ENCODE results near the gene PLEKHG1. TPM values are rescaled to one million over a fixed set of nuclear protein-coding genes. Genes with fewer than 3 reads are reported as not detected.

The PLEKHG1 gene
- total RNA-seq: 1 to 10 TPM; 4.6 to 5.1 TPM

DNA sequence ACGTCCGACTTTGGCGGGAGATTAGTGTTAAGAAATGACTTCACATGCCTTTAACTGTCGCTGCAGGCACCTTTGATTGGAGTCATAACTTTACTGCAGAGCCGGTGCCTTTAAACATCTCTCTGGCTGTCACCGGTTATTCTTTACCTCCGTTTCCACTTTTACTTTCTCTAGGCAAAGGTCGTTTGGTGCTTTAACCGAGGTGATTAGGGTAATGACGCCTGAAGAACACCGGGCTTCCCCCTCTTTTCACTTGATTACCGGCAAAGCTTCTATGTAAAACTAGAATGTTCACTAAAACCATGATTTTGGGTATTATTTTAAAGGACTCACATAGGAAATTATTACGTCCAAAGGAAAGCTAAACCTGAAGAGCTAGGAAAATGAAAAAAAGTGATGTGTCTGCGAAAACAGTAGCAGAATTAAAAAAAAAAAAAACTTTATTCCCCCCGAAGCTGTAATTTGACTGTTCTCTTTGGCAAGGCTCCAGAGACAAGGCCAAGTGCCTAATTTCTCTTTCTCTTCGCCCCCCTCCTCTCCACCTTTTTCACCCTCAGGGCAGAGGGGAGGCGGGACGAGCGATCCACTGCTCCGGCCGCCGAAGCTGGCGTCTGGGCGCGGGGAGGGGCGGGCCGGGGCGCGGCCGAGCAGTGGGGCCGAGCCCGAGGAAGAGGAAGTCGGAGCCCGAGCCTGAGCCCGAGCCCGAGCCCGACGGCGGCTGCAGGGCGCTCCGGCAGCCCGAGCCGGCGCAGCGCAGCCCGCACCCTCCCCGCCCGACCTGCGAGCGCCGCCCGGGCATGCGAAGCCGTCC is at the start of gene PLEKHG1:
TSS of gene PLEKHG1 (plus strand) at position 687 of the 811 bp plus-strand sequence. CDS start 133,797 bp downstream, outside the sequence.
- peak within 1 kb of the TSS; percentile 81 for H3K4me3 Mint-ChIP-seq
- peaks cover 20% of the 10 kb centered on the region for H3K4me1 Mint-ChIP-seq
- H3K36me3 Mint-ChIP-seq: no peaks in the 10 kb centered on the region
- CTCF ChIA-PET: interaction anchor here (1.0 to 3.6 kb wide), 3 partner anchors 142 to 216 kb away, joined by 3 to 22 read pairs (median 12); no protein-coding TSS in a partner anchor
- H3K27ac Mint-ChIP-seq: peak within 1 kb of the TSS; percentile 77
- H3K9me3 Mint-ChIP-seq (ENCODE audit: low read depth): no peaks in the 10 kb centered on the region
- DNase-seq (peak; percentile 77), ATAC-seq (peak; percentile 91)
- H3K27me3 Mint-ChIP-seq: peaks cover 53% of the 10 kb centered on the region

DNA sequence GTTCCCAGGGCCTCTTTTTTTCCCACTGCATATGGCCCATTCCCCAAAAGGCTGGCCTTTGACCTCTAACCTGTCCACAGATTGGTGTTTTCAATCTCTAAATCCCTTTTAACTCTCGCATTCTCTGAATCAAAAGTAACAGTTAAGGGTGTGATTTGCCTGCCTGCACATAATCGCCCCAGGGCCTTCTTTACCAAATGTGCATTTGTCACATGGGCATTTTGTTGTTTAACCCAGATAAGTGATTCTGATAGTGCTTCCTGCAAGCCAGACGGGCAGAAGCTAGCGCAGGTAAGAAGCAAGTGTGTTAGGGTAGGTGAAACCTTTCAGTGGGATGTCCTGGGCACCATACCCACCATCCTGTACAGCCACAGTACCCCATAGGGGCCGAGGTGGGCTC is 49.4 kb upstream of the PLEKHG1 start:
- H3K9me3 Mint-ChIP-seq (ENCODE audit: low read depth): no peaks in the 10 kb centered on the region
- CTCF ChIA-PET: no interaction called here
- H3K36me3 Mint-ChIP-seq: no peaks in the 10 kb centered on the region
- no peaks in the 10 kb centered on the region for H3K4me1 Mint-ChIP-seq
- no peak overlapping the region for H3K27ac Mint-ChIP-seq
- DNase-seq: no peak
- ATAC-seq: no peak
- H3K27me3 Mint-ChIP-seq: peaks cover 32% of the 10 kb centered on the region
- H3K4me3 Mint-ChIP-seq: no peak overlapping the region

DNA sequence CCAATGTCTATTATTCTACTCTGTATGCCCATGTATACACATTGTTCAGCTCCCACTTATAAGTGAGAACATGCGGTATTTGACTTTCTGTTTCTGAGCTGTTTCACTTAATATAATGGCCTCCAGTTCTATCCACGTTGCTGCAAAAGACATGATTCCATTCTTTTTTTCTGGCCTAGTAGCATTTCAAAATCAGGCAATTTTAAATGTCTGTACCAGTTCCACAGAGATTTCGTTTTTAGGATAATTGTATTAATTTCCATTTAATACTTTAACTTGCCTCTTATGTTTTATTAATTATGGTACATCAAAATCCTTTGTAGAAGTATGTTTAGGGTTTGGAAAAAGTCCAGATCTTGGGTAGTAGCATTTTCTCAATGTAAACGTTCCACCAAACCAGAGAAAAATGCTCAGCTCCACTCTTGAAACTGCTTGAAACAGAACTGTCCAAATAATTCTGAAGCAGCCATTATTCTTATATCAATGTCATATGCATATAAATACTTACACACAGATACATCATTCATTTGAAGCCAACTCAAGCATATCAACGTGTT is 42.6 kb upstream of the PLEKHG1 start:
- no peaks in the 10 kb centered on the region for H3K36me3 Mint-ChIP-seq
- no peaks in the 10 kb centered on the region for H3K4me1 Mint-ChIP-seq
- no peaks in the 10 kb centered on the region for H3K9me3 Mint-ChIP-seq (ENCODE audit: low read depth)
- CTCF ChIA-PET: no interaction called here
- no peak for ATAC-seq
- no peak overlapping the region for H3K27ac Mint-ChIP-seq
- no peak for DNase-seq
- H3K27me3 Mint-ChIP-seq: peaks cover 43% of the 10 kb centered on the region
- no peak overlapping the region for H3K4me3 Mint-ChIP-seq

DNA sequence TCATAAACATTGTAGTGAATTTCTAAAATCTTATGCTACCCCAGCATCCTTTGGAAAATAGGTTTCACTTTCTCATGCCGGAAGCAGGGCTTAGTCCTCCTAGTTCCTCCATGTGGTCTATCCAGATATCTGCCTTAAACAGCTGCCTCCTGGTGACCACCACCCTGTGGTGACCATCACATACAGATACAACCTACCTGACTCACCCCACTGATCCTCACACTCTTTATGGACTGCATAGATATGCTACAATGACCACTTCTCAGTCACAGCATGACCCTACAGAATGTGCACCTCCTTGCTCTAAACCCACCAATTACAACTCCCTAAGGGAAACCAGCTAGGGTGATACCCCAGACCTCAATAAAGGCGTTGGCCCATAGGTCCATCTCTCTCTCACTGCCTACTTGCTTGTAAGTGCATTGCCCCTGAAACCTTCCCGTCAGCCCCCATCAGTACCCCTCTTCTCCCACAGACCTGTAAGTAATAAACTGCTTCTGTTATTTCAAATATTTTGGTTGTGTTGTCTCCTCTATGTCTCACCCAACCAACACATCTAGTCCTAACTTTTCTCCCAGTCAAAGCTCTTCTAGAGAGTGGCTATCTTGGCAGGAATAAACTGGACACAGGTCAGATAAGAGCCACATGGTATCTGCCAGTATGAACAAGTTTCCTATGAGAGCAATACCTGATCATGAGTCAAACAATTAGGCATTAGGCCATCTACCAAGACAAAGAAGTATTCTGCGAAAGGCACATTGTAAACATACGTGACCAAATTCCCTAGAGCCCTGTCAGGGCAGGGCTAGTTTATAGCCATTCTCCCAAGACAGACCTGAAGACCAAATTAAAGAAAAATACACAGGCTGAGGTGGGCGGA is 39.4 kb upstream of the PLEKHG1 start:
- CTCF ChIA-PET: no interaction called here
- DNase-seq: no peak
- ATAC-seq: no peak
- Mint-ChIP-seq H3K27me3 (peaks cover 42% of the 10 kb centered on the region), H3K27ac (no peak overlapping the region), H3K4me3 (no peak overlapping the region), H3K36me3 (no peaks in the 10 kb centered on the region), H3K9me3 (ENCODE audit: low read depth) (no peaks in the 10 kb centered on the region), H3K4me1 (no peaks in the 10 kb centered on the region)

DNA sequence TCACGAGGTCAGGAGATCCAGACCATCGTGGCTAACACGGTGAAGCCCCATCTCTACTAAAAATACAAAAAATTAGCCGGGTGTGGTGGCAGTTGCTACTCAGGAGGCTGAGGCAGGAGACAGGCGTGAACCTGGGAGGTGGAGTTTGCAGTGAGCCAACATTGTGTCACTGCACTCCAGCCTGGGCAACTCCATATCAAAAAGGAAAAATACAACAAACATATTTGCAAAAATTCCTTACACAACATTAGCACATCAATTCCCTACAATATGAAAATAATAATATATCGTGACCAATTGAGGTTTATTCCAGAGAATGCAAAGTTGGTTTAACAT is 38.8 kb upstream of the PLEKHG1 start:
- H3K27ac Mint-ChIP-seq: no peak overlapping the region
- CTCF ChIA-PET: no interaction called here

DNA sequence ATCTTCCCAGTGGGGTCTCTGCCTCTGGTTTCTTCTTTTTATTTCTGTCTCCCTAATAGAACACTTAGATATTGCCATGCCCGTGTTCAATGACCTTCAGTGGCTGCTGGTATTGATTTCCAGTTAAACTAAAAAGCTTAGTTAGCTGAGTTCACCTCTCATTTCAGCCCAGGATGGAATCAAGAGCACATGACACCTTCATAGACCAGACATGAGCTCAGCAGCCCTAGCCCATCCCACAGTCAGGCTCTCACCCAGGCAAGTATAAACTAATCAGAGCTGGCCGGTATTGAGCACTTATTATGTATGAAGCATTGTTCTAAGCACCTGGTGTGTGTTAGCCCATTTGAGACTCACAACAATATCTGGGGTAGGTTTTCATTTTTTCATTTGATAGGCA is 33.7 kb upstream of the PLEKHG1 start:
- no peaks in the 10 kb centered on the region for H3K9me3 Mint-ChIP-seq (ENCODE audit: low read depth)
- H3K4me3 Mint-ChIP-seq: no peak overlapping the region
- H3K27me3 Mint-ChIP-seq: peaks cover 39% of the 10 kb centered on the region
- no peak overlapping the region for H3K27ac Mint-ChIP-seq
- H3K36me3 Mint-ChIP-seq: no peaks in the 10 kb centered on the region
- DNase-seq: no peak
- no peaks in the 10 kb centered on the region for H3K4me1 Mint-ChIP-seq
- CTCF ChIA-PET: interaction anchor here (1.2 kb wide), 1 partner anchor 148 kb away, joined by 3 read pairs; no protein-coding TSS in a partner anchor
- ATAC-seq: no peak

More for the DNA sequence above, 38.8 kb upstream of the PLEKHG1 start:
- Mint-ChIP-seq H3K36me3 (no peaks in the 10 kb centered on the region), H3K4me3 (no peak overlapping the region), H3K4me1 (no peaks in the 10 kb centered on the region), H3K27me3 (peaks cover 42% of the 10 kb centered on the region), H3K9me3 (ENCODE audit: low read depth) (no peaks in the 10 kb centered on the region)
- ATAC-seq (no peak), DNase-seq (no peak)

DNA sequence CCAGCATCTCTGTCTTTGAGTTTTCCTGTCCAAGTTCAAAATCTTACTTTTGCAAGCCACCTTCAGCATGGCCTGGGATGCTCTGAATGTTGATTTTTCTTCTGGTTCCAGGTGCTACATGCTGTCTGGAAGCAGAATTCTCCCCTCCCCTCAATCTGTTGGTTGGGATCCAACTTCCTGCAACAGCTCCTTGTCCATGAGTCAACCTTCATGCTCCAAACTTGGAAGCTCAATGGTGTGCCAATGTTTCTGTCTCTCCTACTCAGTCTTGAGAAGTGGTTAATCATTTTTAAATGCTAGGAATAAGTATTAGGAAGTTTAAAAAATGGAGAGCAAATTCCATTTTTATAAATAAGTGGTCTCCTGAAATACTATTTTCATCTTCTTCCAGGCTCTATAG is 33.2 kb upstream of the PLEKHG1 start:
- no peak overlapping the region for H3K4me3 Mint-ChIP-seq
- no peaks in the 10 kb centered on the region for H3K36me3 Mint-ChIP-seq
- peaks cover 41% of the 10 kb centered on the region for H3K27me3 Mint-ChIP-seq
- no peak for DNase-seq
- no peak overlapping the region for H3K27ac Mint-ChIP-seq
- CTCF ChIA-PET: interaction anchor here (1.2 kb wide), 1 partner anchor 148 kb away, joined by 3 read pairs; no protein-coding TSS in a partner anchor
- no peak for ATAC-seq
- no peaks in the 10 kb centered on the region for H3K9me3 Mint-ChIP-seq (ENCODE audit: low read depth)
- no peaks in the 10 kb centered on the region for H3K4me1 Mint-ChIP-seq

DNA sequence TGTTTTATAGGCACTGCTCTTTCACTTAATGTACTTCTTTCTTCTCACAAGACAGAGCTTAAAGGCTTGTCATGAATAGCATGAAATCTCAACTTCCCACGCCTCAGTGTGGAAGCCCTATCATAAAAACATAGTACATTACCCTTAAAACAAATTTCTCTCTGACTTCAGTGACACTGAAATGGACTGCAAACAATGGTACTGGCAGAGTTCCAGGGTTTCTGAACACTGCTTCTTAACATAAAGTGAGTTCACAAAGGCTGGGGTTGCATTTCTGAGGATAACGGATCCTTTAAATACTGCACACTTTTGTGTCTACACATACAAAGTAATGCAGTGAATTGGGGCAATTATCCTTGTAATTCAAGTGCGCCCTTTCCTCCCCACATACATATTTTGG is 32.3 kb upstream of the PLEKHG1 start:
- ATAC-seq (no peak), DNase-seq (no peak)
- CTCF ChIA-PET: no interaction called here
- Mint-ChIP-seq H3K4me3 (no peak overlapping the region), H3K27ac (no peak overlapping the region), H3K4me1 (no peaks in the 10 kb centered on the region), H3K36me3 (no peaks in the 10 kb centered on the region), H3K9me3 (ENCODE audit: low read depth) (no peaks in the 10 kb centered on the region), H3K27me3 (peaks cover 40% of the 10 kb centered on the region)

DNA sequence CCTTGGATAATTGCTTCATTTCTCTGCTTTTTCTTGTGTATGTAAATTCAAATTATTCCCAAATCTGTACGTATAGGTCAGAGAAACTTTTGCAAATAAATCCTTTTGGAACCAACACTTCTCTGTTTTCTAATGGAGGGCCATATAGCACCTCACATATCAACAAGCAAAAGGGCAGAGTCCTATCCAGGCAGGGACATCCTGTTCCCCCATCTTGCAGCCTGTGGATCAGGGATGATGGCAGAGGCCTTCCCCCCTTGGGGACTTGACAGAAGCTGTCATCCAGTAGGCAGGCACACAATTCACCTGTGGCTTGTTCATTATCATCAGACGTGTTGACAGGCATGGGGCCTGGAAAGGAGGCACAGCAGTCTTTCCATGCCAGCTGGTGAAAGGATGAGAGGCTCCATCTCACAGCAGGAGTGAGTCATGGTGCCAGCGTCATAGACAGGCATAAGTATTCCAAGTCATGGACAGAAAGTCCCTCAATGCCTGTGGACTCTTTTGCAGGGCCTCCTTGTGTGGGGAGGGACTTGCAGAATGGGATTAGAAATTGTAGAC is 31.8 kb upstream of the PLEKHG1 start:
- CTCF ChIA-PET: no interaction called here
- Mint-ChIP-seq H3K27ac (no peak overlapping the region), H3K4me3 (no peak overlapping the region), H3K36me3 (peaks cover 1% of the 10 kb centered on the region), H3K4me1 (no peaks in the 10 kb centered on the region), H3K27me3 (peaks cover 44% of the 10 kb centered on the region), H3K9me3 (ENCODE audit: low read depth) (no peaks in the 10 kb centered on the region)
- ATAC-seq (no peak), DNase-seq (no peak)

DNA sequence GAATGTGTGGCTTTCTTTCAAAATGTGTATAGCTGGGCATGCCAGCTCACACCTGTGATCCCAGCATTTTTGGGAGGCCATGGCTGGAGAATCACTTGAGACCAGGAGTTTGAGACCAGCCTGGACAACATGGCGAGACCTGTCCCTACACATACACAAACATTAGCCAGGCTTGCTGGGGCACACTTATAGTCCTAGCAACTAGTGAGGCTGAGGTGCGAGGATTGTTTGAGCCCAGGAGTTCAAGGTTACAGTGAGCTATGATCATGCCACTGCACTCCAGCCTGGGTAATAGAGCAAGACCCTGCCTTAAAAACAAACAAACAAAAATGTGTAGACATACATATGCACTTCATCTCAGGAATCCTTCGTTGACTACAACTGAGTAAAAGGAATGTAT is 31.1 kb upstream of the PLEKHG1 start:
- Mint-ChIP-seq H3K4me3 (no peak overlapping the region), H3K27ac (no peak overlapping the region), H3K27me3 (peaks cover 51% of the 10 kb centered on the region), H3K9me3 (ENCODE audit: low read depth) (no peaks in the 10 kb centered on the region), H3K36me3 (peaks cover 1% of the 10 kb centered on the region), H3K4me1 (no peaks in the 10 kb centered on the region)
- CTCF ChIA-PET: no interaction called here
- ATAC-seq (no peak), DNase-seq (no peak)

DNA sequence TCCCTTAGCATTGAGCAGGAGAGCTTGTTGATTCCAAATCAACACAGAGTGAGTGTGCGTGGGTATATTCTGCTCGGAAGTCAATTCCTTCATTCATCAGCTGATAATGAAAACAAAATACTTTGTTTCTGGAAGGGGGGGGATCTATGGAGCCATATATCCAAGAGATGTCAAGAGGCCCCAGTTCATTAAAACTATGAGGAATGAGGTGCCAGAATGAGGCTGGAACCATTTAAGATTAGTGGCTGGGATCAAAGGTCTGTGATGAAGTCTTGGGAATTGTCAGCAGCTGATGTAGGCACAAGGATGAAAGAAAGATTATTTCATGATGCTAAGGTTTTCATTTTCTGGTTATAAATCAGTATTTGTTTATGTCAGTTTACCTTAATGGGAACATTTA is 30.5 kb upstream of the PLEKHG1 start:
- no peak overlapping the region for H3K4me3 Mint-ChIP-seq
- H3K4me1 Mint-ChIP-seq: no peaks in the 10 kb centered on the region
- H3K27me3 Mint-ChIP-seq: peaks cover 57% of the 10 kb centered on the region
- H3K36me3 Mint-ChIP-seq: peaks cover 1% of the 10 kb centered on the region
- DNase-seq: no peak
- H3K27ac Mint-ChIP-seq: no peak overlapping the region
- CTCF ChIA-PET: no interaction called here
- no peak for ATAC-seq
- no peaks in the 10 kb centered on the region for H3K9me3 Mint-ChIP-seq (ENCODE audit: low read depth)

DNA sequence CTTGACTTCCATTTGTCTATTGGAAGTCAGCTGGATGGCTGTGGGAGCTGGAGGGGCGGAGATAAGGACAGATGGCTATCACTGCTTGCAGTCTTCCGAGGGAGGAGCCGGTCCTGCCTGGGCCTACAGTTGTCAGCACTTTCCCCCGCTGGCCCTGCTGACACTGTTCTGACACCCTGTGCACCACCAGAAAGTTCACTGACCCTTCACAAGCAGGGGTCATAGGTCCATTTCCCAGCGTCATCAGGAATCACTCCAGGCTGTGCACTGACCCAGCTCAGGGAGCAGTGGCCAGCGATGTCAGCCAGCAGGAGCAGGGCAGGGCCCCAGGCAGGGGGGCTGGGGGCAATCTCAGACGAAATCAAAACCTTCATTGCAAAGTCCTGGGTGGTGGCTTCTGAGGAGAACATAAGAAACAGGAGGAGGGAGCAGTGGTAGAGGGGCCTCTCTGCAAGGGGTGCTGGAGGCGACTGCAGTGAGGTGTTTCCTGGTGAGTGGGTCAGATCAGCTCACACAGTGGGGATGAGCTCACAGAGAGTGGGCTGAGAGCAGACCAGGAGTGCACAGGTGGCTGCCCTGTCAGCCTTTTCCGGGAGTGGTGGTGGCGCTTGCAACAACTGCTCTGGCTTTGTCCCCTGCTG is 26.5 kb upstream of the PLEKHG1 start:
- peaks cover 44% of the 10 kb centered on the region for H3K27me3 Mint-ChIP-seq
- H3K4me1 Mint-ChIP-seq: peaks cover 3% of the 10 kb centered on the region
- no peak for ATAC-seq

DNA sequence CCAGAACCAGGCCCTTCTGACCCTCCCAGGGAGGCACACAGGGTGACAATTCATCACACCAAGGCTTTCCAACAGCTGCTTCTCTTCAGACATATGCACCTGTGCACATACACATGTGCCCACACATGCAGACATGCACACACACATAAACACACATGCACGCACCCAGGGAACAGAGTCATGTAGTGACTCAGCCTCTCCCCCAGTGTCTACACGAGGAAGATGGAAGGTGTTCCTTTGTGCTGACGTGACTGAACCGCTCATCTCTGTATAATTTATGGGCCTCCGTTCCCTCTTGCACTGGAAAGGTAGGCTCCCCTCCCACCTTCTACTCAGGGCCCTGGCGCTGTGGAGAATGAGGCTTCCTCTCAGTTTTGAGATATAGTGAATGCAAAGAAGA is 23.8 kb upstream of the PLEKHG1 start:
- Mint-ChIP-seq H3K27ac (no peak overlapping the region), H3K36me3 (peaks cover 1% of the 10 kb centered on the region), H3K9me3 (ENCODE audit: low read depth) (no peaks in the 10 kb centered on the region), H3K27me3 (peaks cover 35% of the 10 kb centered on the region), H3K4me1 (peaks cover 3% of the 10 kb centered on the region), H3K4me3 (no peak overlapping the region)
- DNase-seq (no peak), ATAC-seq (no peak)
- CTCF ChIA-PET: no interaction called here

More for the DNA sequence above, 26.5 kb upstream of the PLEKHG1 start:
- no peaks in the 10 kb centered on the region for H3K9me3 Mint-ChIP-seq (ENCODE audit: low read depth)
- DNase-seq: no peak
- H3K36me3 Mint-ChIP-seq: peaks cover 1% of the 10 kb centered on the region
- H3K27ac Mint-ChIP-seq: no peak overlapping the region
- no peak overlapping the region for H3K4me3 Mint-ChIP-seq
- CTCF ChIA-PET: no interaction called here
